Trophoblast cell (in vitro differentiated cells and primary cell): Measurements from ENCODE around the gene LRRC4B.
A peak's percentile ranks its signal among the peaks of the same experiment; 100 is the strongest.

Experiments
- DNase-seq, 2 donors: peaks; one replicate each; pipeline ENCODE4 v3.0.0-alpha.2; 2016
- H2AFZ ChIP-seq: 2 replicates; pipeline ENCODE4 v1.6.1; 2013; ENCODE audit warnings: low read length, moderate library complexity, mild to moderate bottlenecking; ENCODE audit not compliant: insufficient read depth, poor library complexity
- H2AK5ac ChIP-seq: 2 replicates; pipeline ENCODE4 v1.6.1; 2013; ENCODE audit warnings: mild to moderate bottlenecking, low read length
- H2BK120ac ChIP-seq: 2 replicates; pipeline ENCODE4 v1.6.1; 2013; ENCODE audit warnings: low read length, mild to moderate bottlenecking, moderate library complexity; ENCODE audit not compliant: insufficient read depth, poor library complexity
- H2BK12ac ChIP-seq: 2 replicates; pipeline ENCODE4 v1.6.1; 2013; ENCODE audit warnings: mild to moderate bottlenecking, low read length, moderate library complexity
- H2BK5ac ChIP-seq: 2 replicates; pipeline ENCODE4 v1.6.1; 2013; ENCODE audit warnings: low read length, low read depth, moderate library complexity, mild to moderate bottlenecking; ENCODE audit not compliant: poor library complexity
- H3K14ac ChIP-seq: 2 replicates; pipeline ENCODE4 v1.6.1; 2013; ENCODE audit warnings: mild to moderate bottlenecking, low read length
- H3K18ac ChIP-seq: 2 replicates; pipeline ENCODE4 v1.6.1; 2013; ENCODE audit warnings: mild to moderate bottlenecking, low read length
- H3K23ac ChIP-seq: 2 replicates; pipeline ENCODE4 v1.6.1; 2013; ENCODE audit warnings: low read length
- H3K27ac ChIP-seq: 2 replicates; pipeline ENCODE4 v1.5.1; 2013; ENCODE audit warnings: low read depth, mild to moderate bottlenecking, inconsistent platforms, low read length, moderate library complexity
- H3K27me3 ChIP-seq: 2 replicates; pipeline ENCODE4 v1.6.1; 2013; ENCODE audit warnings: inconsistent platforms, mild to moderate bottlenecking, low read length, moderate library complexity; ENCODE audit not compliant: insufficient read depth
- H3K36me3 ChIP-seq, 2 experiments: 1 replicate in 1 of 2; 2 replicates in 1 of 2; pipeline ENCODE4 v1.6.1; 2013; ENCODE audit warnings: low read length in 2 of 2, mild to moderate bottlenecking in 2 of 2, moderate library complexity in 1 of 2; ENCODE audit not compliant: insufficient read depth in 2 of 2, control insufficient read depth in 1 of 2
- H3K4ac ChIP-seq: 2 replicates; pipeline ENCODE4 v1.6.1; 2013; ENCODE audit warnings: low read depth, mild to moderate bottlenecking, low read length, moderate library complexity
- H3K4me1 ChIP-seq, 2 experiments: 1 replicate in 1 of 2; 2 replicates in 1 of 2; pipeline ENCODE4 v1.6.1; 2013; ENCODE audit warnings: low read length in 2 of 2, mild to moderate bottlenecking in 2 of 2, moderate library complexity in 1 of 2; ENCODE audit not compliant: insufficient read depth in 2 of 2, control insufficient read depth in 1 of 2
- H3K4me2 ChIP-seq: 2 replicates; pipeline ENCODE4 v1.6.1; 2013; ENCODE audit warnings: inconsistent platforms, mild to moderate bottlenecking, low read length, moderate library complexity
- H3K4me3 ChIP-seq: 2 replicates; pipeline ENCODE4 v1.5.1; 2013; ENCODE audit warnings: mild to moderate bottlenecking, low read depth, low read length, inconsistent platforms
- H3K79me1 ChIP-seq: one replicate; pipeline ENCODE4 v1.6.1; 2013; ENCODE audit warnings: low read length
- H3K79me2 ChIP-seq: 2 replicates; pipeline ENCODE4 v1.6.1; 2013; ENCODE audit warnings: low read length, mild to moderate bottlenecking; ENCODE audit not compliant: control insufficient read depth, insufficient read depth, poor library complexity
- H3K9ac ChIP-seq: 2 replicates; pipeline ENCODE4 v1.6.1; 2013; ENCODE audit warnings: mild to moderate bottlenecking, low read length
- H3K9me3 ChIP-seq: 2 replicates; pipeline ENCODE4 v1.6.1; 2013; ENCODE audit warnings: low read depth, mild to moderate bottlenecking, control low read depth, inconsistent platforms, low read length; ENCODE audit not compliant: insufficient read depth
- H4K12ac ChIP-seq: 2 replicates; pipeline ENCODE4 v1.6.1; 2013; ENCODE audit warnings: low read depth, mild to moderate bottlenecking, low read length, moderate library complexity
- H4K8ac ChIP-seq: 2 replicates; pipeline ENCODE4 v1.6.1; 2013; ENCODE audit warnings: low read depth, mild to moderate bottlenecking, low read length, moderate library complexity
- H4K91ac ChIP-seq: one replicate; pipeline ENCODE4 v1.6.1; 2013; ENCODE audit warnings: low read depth, mild to moderate bottlenecking, low read length, moderate library complexity
- WGBS: extraction: QIAGEN DNeasy Blood & Tissue Kit; methylation state at CpG from one replicate; pipeline ENCODE4 v1.1.7; 2013; ENCODE audit warnings: missing lambda C conversion rate; ENCODE audit not compliant: insufficient read length, insufficient coverage; ENCODE audit errors: extremely low coverage; 5-methylcytosine and 5-hydroxymethylcytosine counted together

The LRRC4B gene

GRCh38 chr19:50477751-50478515 is 90.3 kb downstream of the LRRC4B start:
- Histone ChIP-seq H3K14ac (no peak overlapping the region), H3K79me2 (peaks cover 5% of the 10 kb centered on the region), H3K18ac (no peak overlapping the region), H2BK12ac (no peak overlapping the region), H4K8ac (no peak overlapping the region), H3K36me3 (peaks cover 44 to 45% of the 10 kb centered on the region in 2 experiments), H3K27ac (no peak overlapping the region), H3K9me3 (peaks cover 4% of the 10 kb centered on the region), H2BK5ac (no peak overlapping the region), H3K4me1 (peaks cover 3 to 13% of the 10 kb centered on the region in 2 experiments), H2BK120ac (no peak overlapping the region), H3K4me3 (no peak overlapping the region), H3K79me1 (peaks cover 3% of the 10 kb centered on the region), H3K23ac (no peak overlapping the region), H4K91ac (no peak overlapping the region), H2AK5ac (no peak overlapping the region), H4K12ac (no peak overlapping the region), H3K4ac (peak overlapping the region; percentile 60), H3K9ac (peak overlapping the region; percentile 48), H2AFZ (no peak overlapping the region), H3K4me2 (no peak overlapping the region), H3K27me3 (no peaks in the 10 kb centered on the region)
- no CpG with 5 or more reads among the region's 17 CpGs for WGBS
- no peak for DNase-seq

- Histone ChIP-seq H3K23ac (no peak overlapping the region), H4K8ac (no peak overlapping the region), H3K4ac (no peak overlapping the region), H3K4me3 (peak overlapping the region; percentile 83), H3K79me1 (peaks cover 3% of the 10 kb centered on the region), H4K91ac (no peak overlapping the region), H3K14ac (no peak overlapping the region), H4K12ac (no peak overlapping the region), H2AK5ac (no peak overlapping the region), H2BK120ac (no peak overlapping the region), H3K18ac (no peak overlapping the region), H3K4me2 (peak overlapping the region; percentile 78), H3K4me1 (peaks cover 3 to 13% of the 10 kb centered on the region in 2 experiments), H3K9ac (no peak overlapping the region), H2BK12ac (no peak overlapping the region), H2BK5ac (no peak overlapping the region), H3K36me3 (peaks cover 37 to 38% of the 10 kb centered on the region in 2 experiments), H3K79me2 (peaks cover 5% of the 10 kb centered on the region), H3K9me3 (peaks cover 4% of the 10 kb centered on the region), H3K27ac (no peak overlapping the region), H3K27me3 (no peaks in the 10 kb centered on the region), H2AFZ (no peak overlapping the region)
- DNase-seq: no peak
- no CpG with 5 or more reads among the region's 20 CpGs for WGBS
Observed at GRCh38 chr19:50476907-50477238, 91.4 kb downstream of the LRRC4B start.

GRCh38 chr19:50476224-50476906 is 91.9 kb downstream of the LRRC4B start, which contains the start of the genes EMC10 and GARIN5A:
TSS of gene EMC10 (plus strand) at chr19:50476507. CDS start at chr19:50476545, 38 bp downstream.
TSS of gene GARIN5A (minus strand) at chr19:50476848. CDS start at chr19:50476388, 460 bp downstream.
- Histone ChIP-seq H2BK5ac (peak within 1 kb of the TSS; percentile 65), H3K79me1 (peaks cover 3% of the 10 kb centered on the region), H3K23ac (no peak within 1 kb of the TSS), H2AFZ (peak within 1 kb of the TSS; percentile 91), H4K8ac (peak within 1 kb of the TSS; percentile 98), H3K79me2 (peaks cover 5% of the 10 kb centered on the region), H3K36me3 (peaks cover 32 to 33% of the 10 kb centered on the region in 2 experiments), H2AK5ac (peak within 1 kb of the TSS; percentile 58), H3K9me3 (peaks cover 4% of the 10 kb centered on the region), H3K4me1 (peaks cover 3 to 13% of the 10 kb centered on the region in 2 experiments), H3K4ac (peak within 1 kb of the TSS; percentile 73), H3K18ac (peak within 1 kb of the TSS; percentile 88), H2BK120ac (peak within 1 kb of the TSS; percentile 69), H3K4me2 (peak within 1 kb of the TSS; percentile 78), H3K27me3 (no peaks in the 10 kb centered on the region), H3K9ac (peak within 1 kb of the TSS; percentile 89), H3K4me3 (peak within 1 kb of the TSS; percentile 83), H4K91ac (peak within 1 kb of the TSS; percentile 93), H3K27ac (peak within 1 kb of the TSS; percentile 82), H2BK12ac (no peak within 1 kb of the TSS), H3K14ac (peak within 1 kb of the TSS; percentile 97), H4K12ac (peak within 1 kb of the TSS; percentile 96)
- peak; percentile 96 to 98 for DNase-seq
- WGBS: no CpG with 5 or more reads among the region's 58 CpGs

- peaks cover 3 to 13% of the 10 kb centered on the region in 2 experiments for H3K4me1 ChIP-seq
- peaks cover 3% of the 10 kb centered on the region for H3K79me1 ChIP-seq
- peak overlapping the region; percentile 68 for H2AFZ ChIP-seq
- H3K79me2 ChIP-seq: peaks cover 5% of the 10 kb centered on the region
- H4K12ac ChIP-seq: no peak overlapping the region
- no peak overlapping the region for H2BK5ac ChIP-seq
- peak overlapping the region; percentile 78 for H3K4me2 ChIP-seq
- no peak overlapping the region for H3K14ac ChIP-seq
- no peak overlapping the region for H3K9ac ChIP-seq
- H3K9me3 ChIP-seq: peaks cover 4% of the 10 kb centered on the region
- H2BK12ac ChIP-seq: no peak overlapping the region
- peak overlapping the region; percentile 74 for H3K18ac ChIP-seq
- peak overlapping the region; percentile 59 for H4K91ac ChIP-seq
- H3K23ac ChIP-seq: no peak overlapping the region
- H3K36me3 ChIP-seq: peaks cover 26 to 27% of the 10 kb centered on the region in 2 experiments
- H3K4me3 ChIP-seq: peak overlapping the region; percentile 55
- WGBS: no CpG with 5 or more reads among the region's 29 CpGs
- no peaks in the 10 kb centered on the region for H3K27me3 ChIP-seq
- H3K4ac ChIP-seq: no peak overlapping the region
- peak overlapping the region; percentile 58 for H2AK5ac ChIP-seq
- peak overlapping the region; percentile 96 for H4K8ac ChIP-seq
- DNase-seq: no peak
- H2BK120ac ChIP-seq: no peak overlapping the region
- no peak overlapping the region for H3K27ac ChIP-seq
Observed at GRCh38 chr19:50475736-50476223, 92.5 kb downstream of the LRRC4B start.
